Measurements from ENCODE around the gene SLC35B3.
"Not testable (repeated sequence)": the region's sequence is repeated elsewhere in the genome, so short reads cannot be mapped to it uniquely, and the experiment has no call there.

GRCh38 chr6:8405946-8406345 is 29.4 kb downstream of the SLC35B3 start:
- TF ChIP-seq, protein P1, sequence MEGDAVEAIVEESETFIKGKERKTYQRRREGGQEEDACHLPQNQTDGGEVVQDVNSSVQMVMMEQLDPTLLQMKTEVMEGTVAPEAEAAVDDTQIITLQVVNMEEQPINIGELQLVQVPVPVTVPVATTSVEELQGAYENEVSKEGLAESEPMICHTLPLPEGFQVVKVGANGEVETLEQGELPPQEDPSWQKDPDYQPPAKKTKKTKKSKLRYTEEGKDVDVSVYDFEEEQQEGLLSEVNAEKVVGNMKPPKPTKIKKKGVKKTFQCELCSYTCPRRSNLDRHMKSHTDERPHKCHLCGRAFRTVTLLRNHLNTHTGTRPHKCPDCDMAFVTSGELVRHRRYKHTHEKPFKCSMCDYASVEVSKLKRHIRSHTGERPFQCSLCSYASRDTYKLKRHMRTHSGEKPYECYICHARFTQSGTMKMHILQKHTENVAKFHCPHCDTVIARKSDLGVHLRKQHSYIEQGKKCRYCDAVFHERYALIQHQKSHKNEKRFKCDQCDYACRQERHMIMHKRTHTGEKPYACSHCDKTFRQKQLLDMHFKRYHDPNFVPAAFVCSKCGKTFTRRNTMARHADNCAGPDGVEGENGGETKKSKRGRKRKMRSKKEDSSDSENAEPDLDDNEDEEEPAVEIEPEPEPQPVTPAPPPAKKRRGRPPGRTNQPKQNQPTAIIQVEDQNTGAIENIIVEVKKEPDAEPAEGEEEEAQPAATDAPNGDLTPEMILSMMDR (IDR thresholded peaks at IDR 0.05): not testable (repeated sequence)
- not testable (repeated sequence) for TF ChIP-seq POLR2A (IDR thresholded peaks at IDR 0.05)
